NT2/D1 (cell line): ENCODE data around the gene C19orf85.

Experiments
- YY1 ChIP-seq: IDR thresholded peaks from 2 replicates; pipeline ENCODE4 v1.6.1; 2011; ENCODE audit not compliant: insufficient read length, insufficient read depth
- ZNF274 ChIP-seq: IDR thresholded peaks from 2 replicates; pipeline ENCODE4 v1.6.1; 2011; ENCODE audit warnings: mild to moderate bottlenecking, low read depth, low read length

GRCh38 chr19:55440411-55441105, 24.0 kb downstream of the C19orf85 start:
- TF ChIP-seq YY1 (no peak), ZNF274 (no peak)
